ENCODE measurements around the gene COL6A5.

- TF ChIP-seq POLR2A (IDR thresholded peaks at IDR 0.05), result no peak
- TF ChIP-seq, protein P1, sequence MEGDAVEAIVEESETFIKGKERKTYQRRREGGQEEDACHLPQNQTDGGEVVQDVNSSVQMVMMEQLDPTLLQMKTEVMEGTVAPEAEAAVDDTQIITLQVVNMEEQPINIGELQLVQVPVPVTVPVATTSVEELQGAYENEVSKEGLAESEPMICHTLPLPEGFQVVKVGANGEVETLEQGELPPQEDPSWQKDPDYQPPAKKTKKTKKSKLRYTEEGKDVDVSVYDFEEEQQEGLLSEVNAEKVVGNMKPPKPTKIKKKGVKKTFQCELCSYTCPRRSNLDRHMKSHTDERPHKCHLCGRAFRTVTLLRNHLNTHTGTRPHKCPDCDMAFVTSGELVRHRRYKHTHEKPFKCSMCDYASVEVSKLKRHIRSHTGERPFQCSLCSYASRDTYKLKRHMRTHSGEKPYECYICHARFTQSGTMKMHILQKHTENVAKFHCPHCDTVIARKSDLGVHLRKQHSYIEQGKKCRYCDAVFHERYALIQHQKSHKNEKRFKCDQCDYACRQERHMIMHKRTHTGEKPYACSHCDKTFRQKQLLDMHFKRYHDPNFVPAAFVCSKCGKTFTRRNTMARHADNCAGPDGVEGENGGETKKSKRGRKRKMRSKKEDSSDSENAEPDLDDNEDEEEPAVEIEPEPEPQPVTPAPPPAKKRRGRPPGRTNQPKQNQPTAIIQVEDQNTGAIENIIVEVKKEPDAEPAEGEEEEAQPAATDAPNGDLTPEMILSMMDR (IDR thresholded peaks at IDR 0.05), result no peak
- TF ChIP-seq POLR2AphosphoS5 (IDR thresholded peaks at IDR 0.05), result no peak
Observed at GRCh38 chr3:130516645-130517512, 171.4 kb downstream of the COL6A5 start, which contains the start of gene COL6A6.

All from suprapubic skin (tissue), 4 donors.